Tongue (tissue), 2 donors: ENCODE measurements around the gene KRT80. TPM values are rescaled to one million over a fixed set of nuclear protein-coding genes. Genes with fewer than 3 reads are reported as not detected.
A peak's percentile ranks its signal among the peaks of the same experiment; 100 is the strongest.
"Not testable (repeated sequence)": the region's sequence is repeated elsewhere in the genome, so short reads cannot be mapped to it uniquely, and the experiment has no call there.

Experiments
- DNase-seq: peaks from one replicate; pipeline ENCODE4 v3.0.0-alpha.2; 2015
- total RNA-seq: library from RNA; depleted of rRNA; stranded (reverse); fragments of >200 nt; gene quantifications from one replicate; pipeline ENCODE4 v1.2.3, GENCODE V29; 2014

The KRT80 gene
- 10.3 TPM for total RNA-seq

DNA sequence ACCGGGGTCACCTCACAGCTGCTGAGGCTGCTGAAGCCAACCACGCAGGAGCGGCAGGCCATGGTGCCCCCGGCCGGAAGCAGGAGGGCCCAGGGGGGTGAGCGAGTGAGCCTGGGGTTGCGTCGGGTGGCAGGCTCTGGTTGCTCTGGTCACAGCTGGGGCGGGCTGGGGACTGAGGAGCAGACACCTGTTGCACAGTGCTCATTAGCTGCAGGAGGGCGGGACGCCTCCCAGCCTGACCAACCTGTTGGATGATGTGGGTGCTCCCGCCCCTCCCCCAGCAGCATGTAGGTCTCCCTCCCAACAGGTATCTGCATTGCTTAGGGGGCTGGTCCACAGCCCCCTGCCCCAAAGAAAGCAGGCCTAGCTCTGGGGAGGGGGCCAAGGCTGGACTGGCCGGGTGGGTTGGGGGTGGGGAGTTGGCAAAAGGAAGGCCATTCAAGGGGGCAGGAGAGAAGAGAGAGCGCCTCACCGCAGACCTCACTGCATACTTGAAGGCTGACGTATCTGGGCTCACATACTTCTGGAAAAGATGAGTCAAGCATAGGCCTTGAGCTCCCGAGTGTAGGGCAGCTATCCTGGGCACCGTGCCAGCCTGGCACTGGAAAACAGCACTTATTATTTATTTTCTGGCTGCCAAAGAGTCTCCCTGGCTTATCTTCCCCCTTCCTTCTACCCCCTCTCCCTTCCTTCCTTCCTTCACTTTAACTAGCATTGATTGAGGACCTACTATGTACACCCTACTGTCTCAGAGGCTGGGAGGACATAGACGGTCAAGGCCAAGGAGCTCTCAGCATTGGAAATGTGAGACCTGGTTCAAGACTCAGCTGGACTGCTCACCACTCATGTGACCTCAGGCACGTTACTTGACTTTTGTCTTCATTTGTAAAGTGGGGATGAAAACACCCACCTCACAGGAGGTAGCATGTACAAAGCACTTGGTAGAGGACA lies at the start of gene KRT80:
Gene KRT80 (minus strand): TSS at position 174 of the 951 bp plus-strand sequence. CDS start 112 bp downstream, at position 62.
- DNase-seq = peak; percentile 97

GRCh38 chr12:52241205-52241842 lies 49.5 kb upstream of the KRT80 start:
- no peak for DNase-seq

- not testable (repeated sequence) for DNase-seq
These were observed 48.4 kb upstream of the KRT80 start for GRCh38 chr12:52240247-52240646.

DNA sequence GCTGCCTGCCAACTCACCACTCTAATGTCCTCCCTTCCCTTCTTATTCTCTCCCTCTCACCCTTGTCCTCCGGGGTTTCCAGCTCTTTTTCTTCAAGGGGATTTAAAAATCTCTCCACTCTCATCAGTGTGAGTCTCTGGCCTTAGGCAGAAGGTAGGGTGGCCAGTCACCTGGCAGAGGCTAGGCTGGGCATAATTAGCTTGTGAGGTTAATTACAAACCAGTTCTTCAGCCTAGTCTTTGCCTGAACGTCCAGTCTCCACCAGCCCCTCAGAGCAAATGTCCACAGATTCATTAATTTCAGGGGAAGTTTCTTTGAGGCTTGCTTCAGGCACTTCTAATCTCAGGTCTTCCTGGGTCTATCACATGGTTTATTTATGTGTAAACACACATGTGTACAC lies 48.0 kb upstream of the KRT80 start:
- no peak for DNase-seq

DNA sequence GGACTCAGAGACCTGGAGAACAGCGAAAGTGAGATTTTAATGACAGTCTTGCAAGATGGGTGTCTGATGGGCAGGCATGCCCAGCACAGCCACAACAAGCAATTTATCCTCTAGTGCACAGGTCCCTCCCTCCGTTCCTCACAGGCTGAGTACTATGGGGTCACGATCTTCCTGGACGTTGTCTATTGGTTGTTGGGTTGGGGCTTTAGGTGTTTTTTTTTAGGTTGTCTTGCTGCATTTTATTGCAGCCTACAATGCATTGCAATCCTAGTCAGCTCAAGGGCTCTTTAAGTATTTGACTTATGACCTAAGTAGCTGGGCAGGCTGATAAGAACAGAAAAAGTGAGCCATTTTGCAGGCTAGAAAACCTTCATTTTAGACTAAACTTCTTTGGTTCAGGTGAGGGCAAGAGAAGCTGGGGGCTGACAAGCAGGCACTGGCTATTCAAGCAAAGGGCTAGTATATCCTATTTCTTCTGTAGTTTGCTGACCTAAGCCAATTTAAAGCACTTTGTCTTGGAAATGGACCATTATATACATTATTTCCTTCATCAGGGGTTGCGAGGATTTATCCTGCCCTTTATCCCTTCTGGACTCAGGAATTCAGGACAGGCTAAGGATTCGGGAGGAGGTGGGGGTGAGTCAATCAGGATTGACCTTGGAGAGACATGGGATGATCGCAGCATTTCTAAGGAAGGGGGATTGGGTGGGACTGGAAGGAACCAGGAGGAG lies 47.3 kb upstream of the KRT80 start:
- no peak for DNase-seq

DNA sequence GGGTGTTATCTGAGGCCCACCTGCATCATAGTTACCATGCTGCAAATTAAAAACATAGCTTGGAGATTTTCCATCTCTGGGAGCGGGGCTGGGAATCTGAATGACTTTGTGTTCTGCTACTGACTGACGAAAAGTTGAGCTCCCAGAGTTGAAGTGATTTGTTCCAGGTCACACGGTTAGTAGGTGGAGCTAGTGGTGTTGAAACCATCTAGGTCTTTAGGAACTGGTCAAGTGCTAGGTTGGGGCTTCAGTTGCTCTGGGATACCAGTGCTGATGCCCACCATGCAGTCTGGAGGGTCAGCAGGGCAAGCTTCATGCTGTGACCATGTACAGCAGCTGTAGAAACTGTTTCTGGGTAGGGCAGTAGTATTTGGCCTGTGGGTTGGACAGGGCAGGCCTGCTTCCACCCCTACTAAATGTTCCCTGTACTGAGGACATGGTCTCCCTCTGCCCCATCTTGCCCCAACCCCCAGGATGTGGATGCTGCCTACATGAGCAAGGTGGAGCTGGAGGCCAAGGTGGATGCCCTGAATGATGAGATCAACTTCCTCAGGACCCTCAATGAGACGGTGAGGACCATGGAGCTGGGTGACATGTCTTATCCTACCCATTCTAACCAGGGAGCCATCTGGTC lies 46.5 kb upstream of the KRT80 start:
- DNase-seq = no peak

DNA sequence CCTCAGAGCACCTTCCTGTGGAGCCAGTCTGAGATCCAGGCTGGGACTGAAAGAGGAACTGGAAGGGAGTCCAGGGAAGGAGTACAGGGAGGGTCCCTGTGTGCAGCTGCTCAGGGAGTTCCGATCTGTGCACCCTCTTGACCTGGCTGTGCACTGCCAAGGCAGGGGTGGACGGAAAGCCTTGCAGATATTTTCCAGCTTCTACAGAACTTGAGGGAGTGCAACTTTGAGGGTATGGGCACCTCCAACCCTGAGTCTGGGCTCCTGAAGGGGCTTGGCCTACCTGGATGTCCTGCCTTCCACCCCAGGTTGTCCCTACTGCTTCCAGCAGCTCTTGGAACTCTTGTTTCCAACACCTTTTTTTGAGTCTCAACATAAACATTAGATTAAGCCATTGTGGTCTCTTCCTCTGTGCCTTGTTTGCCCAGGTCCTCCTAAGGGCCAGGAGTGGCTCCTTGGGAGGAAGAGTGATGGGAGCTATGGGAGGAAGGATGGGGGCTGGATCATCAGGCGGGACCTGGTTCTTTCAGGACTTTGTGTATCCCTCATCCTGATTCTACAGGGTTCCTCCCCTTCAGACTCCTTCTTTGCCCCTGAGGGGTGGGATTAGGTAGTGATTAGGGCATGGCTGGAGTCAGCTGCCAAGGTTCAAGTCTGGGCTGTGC lies 44.7 kb upstream of the KRT80 start:
- no peak for DNase-seq

- no peak for DNase-seq
These were observed 44.1 kb upstream of the KRT80 start for GRCh38 chr12:52235822-52236361.

GRCh38 chr12:52235001-52235764 lies 43.4 kb upstream of the KRT80 start:
- no peak for DNase-seq

DNA sequence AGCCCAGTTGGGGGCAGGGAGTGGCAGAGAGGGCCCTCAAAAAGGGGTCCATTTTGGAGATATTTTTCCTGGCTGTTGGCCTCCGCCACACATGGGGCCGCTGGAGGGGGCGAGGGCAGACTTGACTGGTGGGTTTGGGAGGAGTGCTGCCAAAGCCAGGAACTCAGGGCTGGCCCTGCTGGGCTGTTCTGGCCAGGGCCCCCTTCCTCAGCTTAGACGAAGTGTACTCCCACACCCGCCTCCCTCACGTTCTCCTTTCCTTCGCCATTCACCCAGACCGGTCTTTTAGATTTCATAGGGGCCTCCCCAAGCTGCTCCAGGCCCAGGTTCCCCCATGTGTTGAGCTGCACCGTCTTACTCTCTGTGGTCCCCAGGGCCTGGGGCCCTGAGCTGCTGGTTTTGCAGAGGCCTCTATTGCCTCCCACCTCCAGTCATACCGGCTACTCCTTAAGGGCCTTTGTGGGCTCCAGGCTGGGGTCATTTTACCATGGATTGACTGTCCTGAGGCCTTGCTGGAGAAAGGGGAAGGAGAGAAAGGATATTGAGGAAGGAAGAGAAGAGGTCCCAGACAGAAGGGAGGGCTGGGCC lies 42.5 kb upstream of the KRT80 start:
- no peak for DNase-seq

GRCh38 chr12:52233462-52234207 lies 41.8 kb upstream of the KRT80 start:
- no peak for DNase-seq

DNA sequence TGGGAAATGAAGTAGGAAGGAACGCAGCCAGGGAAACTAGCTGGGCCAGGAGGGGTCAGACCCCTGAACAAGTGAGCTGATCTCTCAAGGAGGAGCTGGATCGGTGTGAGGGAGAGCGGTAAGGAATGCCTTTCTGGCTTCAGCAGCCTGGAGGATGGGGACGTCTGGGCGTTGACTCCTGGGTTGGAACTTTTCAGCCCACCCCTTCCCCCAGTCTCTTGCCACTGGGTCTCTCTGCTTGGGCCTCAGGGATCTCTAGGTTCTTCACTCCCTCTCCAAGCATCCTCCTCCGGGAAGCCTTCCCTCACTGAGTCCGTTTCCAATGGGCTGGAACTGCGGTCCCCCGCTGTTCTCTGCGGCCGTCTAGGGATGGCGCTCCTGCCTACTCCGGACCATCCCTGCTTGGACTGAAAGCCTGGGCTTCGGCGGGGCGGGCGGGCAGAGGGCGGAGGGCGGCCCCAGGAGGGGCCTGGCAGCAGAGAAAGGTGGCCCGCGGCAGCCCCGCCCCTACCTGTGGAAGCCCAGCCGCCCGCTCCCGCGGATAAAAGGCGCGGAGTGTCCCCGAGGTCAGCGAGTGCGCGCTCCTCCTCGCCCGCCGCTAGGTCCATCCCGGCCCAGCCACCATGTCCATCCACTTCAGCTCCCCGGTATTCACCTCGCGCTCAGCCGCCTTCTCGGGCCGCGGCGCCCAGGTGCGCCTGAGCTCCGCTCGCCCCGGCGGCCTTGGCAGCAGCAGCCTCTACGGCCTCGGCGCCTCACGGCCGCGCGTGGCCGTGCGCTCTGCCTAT lies 41.1 kb upstream of the KRT80 start, which contains the start of gene KRT7:
Gene KRT7 (plus strand): TSS at position 570 of the 788 bp plus-strand sequence. CDS start 54 bp downstream, at position 624.
- no peak for DNase-seq

DNA sequence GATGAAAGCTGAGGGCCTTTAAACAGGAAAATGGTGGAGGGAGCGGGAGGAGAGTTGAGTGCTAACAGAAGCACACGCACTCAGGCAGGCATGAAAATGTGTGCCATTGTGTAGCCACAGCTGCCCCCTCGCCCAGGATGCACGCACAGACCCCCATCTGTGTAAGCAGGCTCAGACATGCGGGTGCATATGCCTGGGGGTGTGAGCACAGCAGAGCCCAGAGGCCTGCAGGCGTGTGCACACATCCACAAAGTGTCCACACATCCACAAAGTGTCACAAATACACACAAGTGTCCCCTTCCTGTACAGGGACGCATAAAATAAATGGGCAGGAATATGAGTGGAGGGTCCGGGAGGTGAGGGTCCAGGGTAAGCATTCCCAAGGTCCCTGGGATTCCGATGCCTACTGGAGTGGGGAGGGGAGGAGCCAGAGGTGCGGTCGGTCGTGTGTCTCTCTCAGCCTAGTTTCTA lies 40.4 kb upstream of the KRT80 start:
- no peak for DNase-seq

DNA sequence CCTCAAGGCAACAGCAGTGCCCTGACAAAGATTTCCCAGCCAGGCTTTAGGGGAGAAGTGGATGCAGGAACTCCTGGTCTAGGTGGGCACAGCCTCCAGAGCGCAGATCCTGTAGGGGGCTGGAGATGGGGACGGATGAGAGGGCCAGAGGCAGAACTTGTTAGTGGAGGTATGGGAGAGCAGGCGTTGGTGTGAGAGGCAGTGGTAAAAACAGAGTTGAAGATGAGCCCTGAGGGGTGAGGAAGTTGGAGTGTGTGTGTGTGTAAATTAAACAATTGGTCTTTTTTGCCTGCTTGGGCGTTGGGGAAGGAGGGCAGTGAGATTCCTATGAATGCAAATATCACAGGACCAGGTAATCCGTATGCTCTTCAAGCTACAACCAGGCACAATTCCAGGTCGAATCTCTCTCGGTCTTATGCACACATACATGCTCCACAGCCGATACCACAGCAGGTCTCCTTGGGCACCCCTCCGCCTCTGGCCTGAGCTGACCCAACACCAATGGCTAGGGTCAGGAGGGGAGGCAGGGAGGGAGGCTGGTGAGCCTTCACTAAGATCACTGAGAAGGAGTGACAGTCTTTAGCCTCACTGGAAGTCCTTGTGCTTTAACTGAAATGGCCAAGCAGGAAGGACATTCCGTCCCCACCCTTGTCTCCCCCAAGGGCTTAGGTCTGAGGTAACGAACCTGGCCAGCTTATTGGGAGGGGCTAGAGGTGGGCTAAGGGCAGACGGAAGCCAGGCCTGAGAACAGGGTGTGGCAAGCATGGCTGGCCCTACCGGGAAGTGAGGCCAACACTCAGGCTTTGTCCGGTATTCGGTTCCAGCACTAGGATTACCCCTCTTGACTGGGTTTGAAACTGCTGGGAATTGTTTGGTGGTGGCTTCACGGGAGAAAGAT lies 39.7 kb upstream of the KRT80 start:
- DNase-seq = no peak

DNA sequence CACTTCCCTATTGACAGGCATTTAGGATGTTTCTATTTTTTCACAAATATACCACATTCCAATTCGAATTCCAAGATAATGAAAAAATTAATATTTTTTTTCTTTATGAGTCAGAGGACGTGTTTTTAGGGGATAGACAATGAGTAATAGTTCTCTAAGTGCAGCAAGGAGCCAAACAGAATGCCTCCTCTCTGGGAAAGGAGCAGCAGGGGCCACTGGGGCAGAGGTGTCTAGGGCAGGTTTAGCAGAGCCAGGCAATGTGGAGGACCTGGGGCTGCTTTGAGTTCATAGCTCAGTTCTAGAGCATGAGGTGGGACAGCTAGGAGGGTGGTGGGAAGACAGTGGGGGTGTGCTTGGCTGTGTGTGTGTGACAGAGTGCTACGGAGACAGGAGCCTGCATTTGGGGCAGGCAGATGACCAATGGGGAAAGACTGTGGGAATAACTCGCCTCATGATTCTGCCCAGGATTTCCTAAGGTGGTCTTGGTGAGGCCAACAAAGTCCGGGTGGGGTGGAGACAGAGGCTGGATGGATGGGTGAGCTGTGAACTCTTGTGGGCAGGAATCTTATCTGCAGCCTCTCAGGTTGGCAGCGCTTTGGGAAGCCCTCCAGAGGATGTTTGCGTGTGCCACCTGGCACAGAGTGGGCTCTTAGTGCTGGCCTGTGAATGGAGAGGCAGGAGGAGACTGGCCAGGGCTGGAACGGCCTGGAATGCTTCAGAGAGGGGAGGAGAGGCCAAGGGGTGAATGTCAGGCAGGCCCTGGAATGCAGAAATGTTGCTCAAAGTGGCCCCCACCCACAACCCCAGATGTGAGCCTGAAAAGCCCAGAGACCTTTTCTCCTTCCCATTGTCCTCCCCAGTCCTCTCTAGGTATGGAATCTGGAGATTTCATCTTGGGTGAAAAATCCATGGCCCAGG lies 38.8 kb upstream of the KRT80 start:
- no peak for DNase-seq

DNA sequence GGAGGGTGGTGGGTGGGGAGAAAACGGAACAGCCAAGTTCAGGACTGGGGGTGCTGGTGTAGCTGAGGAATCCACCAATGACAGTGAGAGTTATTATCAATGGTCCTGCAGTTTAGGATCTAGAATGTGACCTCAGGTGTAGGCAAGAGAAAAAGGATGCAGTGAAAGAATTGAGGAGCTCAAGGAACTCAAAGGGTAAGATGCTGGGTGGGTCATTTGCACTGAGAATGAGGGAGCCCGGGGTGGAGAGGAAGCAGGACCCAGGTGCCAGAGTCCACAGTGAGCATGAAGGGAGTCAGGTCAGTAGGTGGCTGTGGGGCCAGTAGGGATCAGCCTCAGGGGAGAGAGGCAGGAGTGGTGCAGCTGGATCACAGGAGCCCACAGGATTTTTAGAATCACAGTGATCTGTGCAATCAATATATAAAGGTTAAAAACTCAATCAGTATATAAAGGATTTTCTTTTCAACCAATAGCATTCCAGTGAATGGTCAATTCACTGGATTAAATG lies 38.1 kb upstream of the KRT80 start:
- DNase-seq = no peak
